HepG2 (cell line): Measurements from ENCODE around the gene SCRG1.

Source experiments
- MAFK ChIP-seq, 2 experiments: IDR thresholded peaks in 1 of 2; conservative IDR thresholded peaks in 1 of 2; 2 replicates each; pipeline ENCODE4 v1.6.1; 2011; ENCODE audit warnings: improper control_type of control experiment in 2 of 2, low read length in 2 of 2
- MBD4 ChIP-seq: IDR thresholded peaks from 2 replicates; pipeline ENCODE4 v1.6.1; 2012; ENCODE audit warnings: low read length, inconsistent platforms, borderline replicate concordance
- RBM22 ChIP-seq: fragments of 200-400 bp; formaldehyde crosslinking; optimal IDR thresholded peaks from 2 replicates; pipeline ENCODE3; 2017; ENCODE audit warnings: mild to moderate bottlenecking, low read length, moderate library complexity
- SP5 ChIP-seq: IDR thresholded peaks from 2 replicates; pipeline ENCODE4 v1.6.1; 2016; ENCODE audit warnings: low read depth, borderline replicate concordance
- ZBTB21 ChIP-seq: sonication (generic); formaldehyde crosslinking; IDR thresholded peaks from 2 replicates; pipeline ENCODE4 v1.4.0; 2020; ENCODE audit warnings: missing genetic modification reagents
- ZFP36 ChIP-seq: fragments of 150-350 bp; IDR thresholded peaks from 2 replicates; pipeline ENCODE4 v1.6.1; 2018; ENCODE audit warnings: borderline replicate concordance, low read length, low read depth; ENCODE audit not compliant: partially characterized antibody
- ZNF800 ChIP-seq: sonication (generic); formaldehyde crosslinking; IDR thresholded peaks from 2 replicates; pipeline ENCODE4 v1.4.0; 2020; ENCODE audit warnings: missing genetic modification reagents
- TF ChIP-seq, protein P1 (sequence below): sonication (generic); formaldehyde crosslinking; IDR thresholded peaks from 2 replicates; pipeline ENCODE4 v1.5.0; 2020; ENCODE audit warnings: mild to moderate bottlenecking, missing genetic modification reagents, moderate library complexity
- TF ChIP-seq, protein P2 (sequence below): IDR thresholded peaks from 2 replicates; pipeline ENCODE4 v1.6.1; 2016; ENCODE audit warnings: missing compliant biosample characterization, missing genetic modification reagents, borderline replicate concordance

GRCh38 chr4:173426064-173426463 is 27.1 kb upstream of the SCRG1 start:
- TF ChIP-seq, protein P1, sequence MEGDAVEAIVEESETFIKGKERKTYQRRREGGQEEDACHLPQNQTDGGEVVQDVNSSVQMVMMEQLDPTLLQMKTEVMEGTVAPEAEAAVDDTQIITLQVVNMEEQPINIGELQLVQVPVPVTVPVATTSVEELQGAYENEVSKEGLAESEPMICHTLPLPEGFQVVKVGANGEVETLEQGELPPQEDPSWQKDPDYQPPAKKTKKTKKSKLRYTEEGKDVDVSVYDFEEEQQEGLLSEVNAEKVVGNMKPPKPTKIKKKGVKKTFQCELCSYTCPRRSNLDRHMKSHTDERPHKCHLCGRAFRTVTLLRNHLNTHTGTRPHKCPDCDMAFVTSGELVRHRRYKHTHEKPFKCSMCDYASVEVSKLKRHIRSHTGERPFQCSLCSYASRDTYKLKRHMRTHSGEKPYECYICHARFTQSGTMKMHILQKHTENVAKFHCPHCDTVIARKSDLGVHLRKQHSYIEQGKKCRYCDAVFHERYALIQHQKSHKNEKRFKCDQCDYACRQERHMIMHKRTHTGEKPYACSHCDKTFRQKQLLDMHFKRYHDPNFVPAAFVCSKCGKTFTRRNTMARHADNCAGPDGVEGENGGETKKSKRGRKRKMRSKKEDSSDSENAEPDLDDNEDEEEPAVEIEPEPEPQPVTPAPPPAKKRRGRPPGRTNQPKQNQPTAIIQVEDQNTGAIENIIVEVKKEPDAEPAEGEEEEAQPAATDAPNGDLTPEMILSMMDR (CRISPR knock-in tag), result no peak
- TF ChIP-seq SP5 (CRISPR knock-in tag) (no peak), MBD4 (no peak), MAFK (conservative IDR thresholded peaks at IDR 0.05 in 1 of 2, IDR thresholded peaks at IDR 0.05 in 1 of 2; ENCODE audit: low read length in 2 of 2) (no peak), ZFP36 (no peak), ZNF800 (CRISPR knock-in tag) (no peak), RBM22 (no peak), ZBTB21 (CRISPR knock-in tag) (no peak)
- TF ChIP-seq, protein P2, sequence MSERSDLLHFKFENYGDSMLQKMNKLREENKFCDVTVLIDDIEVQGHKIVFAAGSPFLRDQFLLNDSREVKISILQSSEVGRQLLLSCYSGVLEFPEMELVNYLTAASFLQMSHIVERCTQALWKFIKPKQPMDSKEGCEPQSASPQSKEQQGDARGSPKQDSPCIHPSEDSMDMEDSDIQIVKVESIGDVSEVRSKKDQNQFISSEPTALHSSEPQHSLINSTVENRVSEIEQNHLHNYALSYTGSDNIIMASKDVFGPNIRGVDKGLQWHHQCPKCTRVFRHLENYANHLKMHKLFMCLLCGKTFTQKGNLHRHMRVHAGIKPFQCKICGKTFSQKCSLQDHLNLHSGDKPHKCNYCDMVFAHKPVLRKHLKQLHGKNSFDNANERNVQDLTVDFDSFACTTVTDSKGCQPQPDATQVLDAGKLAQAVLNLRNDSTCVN (CRISPR knock-in tag), result no peak
